Myocyte (in vitro differentiated cells): ENCODE measurements around the gene TFG. TPM values are rescaled to one million over a fixed set of nuclear protein-coding genes. Genes with fewer than 3 reads are reported as not detected.
A peak's percentile ranks its signal among the peaks of the same experiment; 100 is the strongest.
"Not testable (repeated sequence)": the region's sequence is repeated elsewhere in the genome, so short reads cannot be mapped to it uniquely, and the experiment has no call there.

Experiments
- DNase-seq: peaks from one replicate; pipeline ENCODE4 v3.0.0-alpha.2; 2012; ENCODE audit warnings: low read depth
- polyA plus RNA-seq: library from polyadenylated mRNA; unstranded; fragments of >200 nt; gene quantifications from one replicate; pipeline ENCODE4 v1.2.1, GENCODE V29; 2012; ENCODE audit warnings: missing spikeins
- total RNA-seq: library from RNA; depleted of rRNA; stranded (reverse); fragments of >200 nt; gene quantifications from 2 replicates; pipeline ENCODE4 v1.2.3, GENCODE V29; 2014

The TFG gene
- total RNA-seq = 118 and 127 TPM in 2 replicates
- 136 TPM for polyA plus RNA-seq

DNA sequence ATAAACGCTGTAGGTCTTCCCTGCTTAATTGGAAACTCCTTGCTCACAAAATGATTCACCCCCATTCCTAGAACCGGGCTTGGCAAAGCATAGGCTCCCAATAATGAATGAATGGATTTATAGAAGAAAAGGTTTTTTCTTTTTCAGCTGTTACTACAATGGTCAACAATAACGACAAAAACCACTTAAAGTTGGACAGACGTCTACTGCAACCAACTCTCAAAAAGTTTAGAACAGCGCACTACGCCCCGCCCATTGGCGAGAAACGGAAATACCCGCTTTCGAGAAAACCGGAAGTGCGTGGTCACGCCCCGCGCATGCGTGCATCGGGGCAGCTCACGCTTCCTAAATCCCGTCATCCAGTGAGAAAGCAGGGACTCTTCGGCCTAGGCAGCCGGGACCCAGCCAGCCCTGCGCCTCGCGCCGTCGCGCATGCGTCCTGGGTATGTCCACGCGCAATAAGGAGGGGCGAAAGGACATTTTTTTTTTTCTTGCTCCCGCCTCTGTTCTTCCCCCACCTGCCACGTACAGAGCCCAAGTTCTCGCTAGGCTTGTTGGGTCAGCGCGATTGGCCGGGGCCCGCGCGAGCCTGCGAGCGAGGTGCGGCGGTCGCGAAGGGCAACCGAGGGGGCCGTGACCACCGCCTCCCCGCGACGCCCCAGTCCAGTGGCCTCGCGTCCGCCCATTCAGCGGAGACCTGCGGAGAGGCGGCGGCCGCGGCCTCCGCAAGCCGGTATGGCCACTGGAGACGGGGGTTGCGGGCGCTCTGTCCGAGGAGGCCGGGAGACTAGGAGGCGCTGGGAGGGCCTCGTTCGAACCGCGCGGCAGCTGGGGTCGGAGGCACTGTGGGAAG, at the start of gene TFG:
Gene TFG (plus strand): TSS at position 506 of the 853 bp plus-strand sequence. CDS start 4,192 bp downstream, outside the sequence.
- DNase-seq = peak; percentile 99

DNA sequence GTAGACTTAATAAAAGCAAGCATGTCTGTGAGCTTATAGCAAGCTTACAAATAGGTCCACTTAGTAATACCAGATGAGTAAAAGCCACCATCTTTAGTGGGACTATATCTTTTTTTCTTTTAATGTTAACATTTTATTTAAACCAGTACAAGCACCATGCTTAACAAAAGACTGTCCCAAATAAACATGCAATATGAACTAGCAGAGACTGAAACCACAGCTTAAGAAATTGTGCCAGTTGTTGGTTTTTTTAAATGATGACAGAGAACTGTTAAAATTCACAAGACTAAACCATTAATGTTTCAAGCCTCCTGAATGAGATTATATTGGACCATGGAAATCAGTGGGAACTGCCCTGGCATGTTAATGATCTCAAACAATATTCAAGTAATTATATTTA, 48.0 kb upstream of the TFG start:
- peak; percentile 60 for DNase-seq

DNA sequence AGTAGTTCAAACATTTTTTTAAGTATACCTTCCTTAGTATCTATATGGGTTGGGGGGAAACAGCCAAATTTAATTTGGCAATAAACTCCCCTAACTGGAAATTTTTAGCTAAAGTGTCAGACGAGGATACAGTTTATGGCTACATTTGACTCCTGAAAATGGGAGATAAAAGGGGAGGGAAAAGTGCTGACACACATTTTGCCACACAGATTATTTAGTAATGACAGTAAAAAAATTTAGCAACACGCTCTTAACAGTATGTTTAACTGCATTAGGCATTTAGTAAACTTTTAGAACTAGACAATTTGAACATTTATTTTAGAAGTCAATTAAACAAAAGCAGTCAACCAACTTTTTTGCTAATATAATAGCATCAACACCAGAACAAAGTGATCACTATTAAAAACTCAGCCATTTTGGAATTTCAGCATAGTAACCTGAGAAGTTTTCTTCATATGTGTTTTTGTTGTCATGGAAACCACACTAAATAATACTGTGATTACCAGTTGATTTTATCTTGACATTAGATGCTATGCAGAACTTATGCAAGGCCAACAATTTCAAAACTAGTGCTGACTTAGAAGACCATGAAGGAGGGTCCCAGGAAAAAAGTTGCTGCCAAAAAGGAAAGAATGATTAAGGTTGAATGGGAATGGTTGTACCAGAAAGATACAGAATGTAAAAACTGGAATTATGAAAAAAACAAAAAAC, 47.0 kb upstream of the TFG start:
- peak; percentile 12 for DNase-seq

DNA sequence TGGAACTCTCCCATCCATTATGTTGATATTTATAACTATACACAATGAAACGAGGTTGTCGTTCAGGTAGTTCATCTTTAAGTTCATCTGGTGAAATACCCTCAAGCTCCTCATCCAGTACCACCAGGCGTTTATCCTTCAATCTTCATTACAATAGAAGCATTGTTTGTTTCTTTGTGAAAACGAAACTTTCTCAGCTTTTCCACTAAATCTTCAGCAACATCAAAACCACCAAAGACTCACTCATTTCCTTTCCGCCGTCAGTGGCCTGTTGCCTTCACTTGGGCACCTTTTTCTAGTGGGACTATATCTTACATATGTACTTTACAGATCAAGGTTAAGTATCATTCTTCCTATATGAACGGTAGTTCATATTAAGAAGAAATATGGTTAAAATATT, 44.1 kb upstream of the TFG start:
- no peak for DNase-seq

DNA sequence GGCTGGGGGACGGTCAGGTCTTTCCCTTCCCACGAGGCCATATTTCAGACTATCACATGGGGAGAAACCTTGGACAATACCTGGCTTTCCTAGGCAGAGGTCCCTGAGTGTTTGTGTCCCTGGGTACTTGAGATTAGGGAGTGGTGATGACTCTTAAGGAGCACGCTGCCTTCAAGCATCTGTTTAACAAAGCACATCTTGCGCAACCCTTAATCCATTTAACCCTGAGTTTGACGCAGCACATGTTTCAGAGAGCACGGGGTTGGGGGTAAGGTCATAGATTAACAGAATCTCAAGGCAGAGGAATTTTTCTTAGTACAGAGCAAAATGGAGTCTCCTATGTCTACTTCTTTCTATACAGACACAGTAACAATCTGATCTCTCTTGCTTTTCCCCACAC, 42.6 kb upstream of the TFG start:
- DNase-seq = not testable (repeated sequence)

DNA sequence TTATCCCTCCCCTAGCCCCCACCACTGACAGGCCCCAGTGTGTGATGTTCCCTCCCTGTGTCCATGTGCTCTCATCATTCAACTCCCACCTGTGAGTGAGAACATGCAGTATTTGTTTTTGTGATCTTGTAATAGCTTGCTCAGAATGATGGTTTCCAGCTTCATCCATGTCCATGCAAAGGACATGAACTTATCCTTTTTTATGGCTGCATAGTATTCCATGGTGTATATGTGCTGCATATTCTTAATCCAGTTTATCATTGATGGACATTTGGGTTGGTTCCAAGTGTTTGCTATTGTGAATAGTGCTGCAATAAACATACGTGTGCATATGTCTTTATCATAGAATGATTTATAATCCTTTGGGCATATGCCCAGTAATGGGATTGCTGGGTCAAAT, 42.0 kb upstream of the TFG start:
- DNase-seq = not testable (repeated sequence)

DNA sequence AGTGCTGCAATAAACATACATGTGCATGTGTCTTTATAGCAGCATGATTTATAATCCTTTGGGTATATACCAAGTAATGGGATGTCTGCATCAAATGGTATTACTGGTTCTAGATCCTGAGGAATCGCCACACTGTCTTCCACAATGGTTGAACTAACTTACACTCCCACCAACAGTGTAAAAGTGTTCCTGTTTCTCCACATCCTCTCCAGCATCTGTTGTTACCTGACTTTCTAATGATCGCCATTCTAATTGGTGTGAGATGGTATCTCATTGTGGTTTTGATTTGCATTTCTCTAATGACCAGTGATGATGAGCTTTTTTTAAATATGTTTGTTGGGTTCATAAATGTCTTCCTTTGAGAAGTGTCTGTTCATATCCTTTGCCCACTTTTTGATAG, 38.3 kb upstream of the TFG start:
- DNase-seq = not testable (repeated sequence)

DNA sequence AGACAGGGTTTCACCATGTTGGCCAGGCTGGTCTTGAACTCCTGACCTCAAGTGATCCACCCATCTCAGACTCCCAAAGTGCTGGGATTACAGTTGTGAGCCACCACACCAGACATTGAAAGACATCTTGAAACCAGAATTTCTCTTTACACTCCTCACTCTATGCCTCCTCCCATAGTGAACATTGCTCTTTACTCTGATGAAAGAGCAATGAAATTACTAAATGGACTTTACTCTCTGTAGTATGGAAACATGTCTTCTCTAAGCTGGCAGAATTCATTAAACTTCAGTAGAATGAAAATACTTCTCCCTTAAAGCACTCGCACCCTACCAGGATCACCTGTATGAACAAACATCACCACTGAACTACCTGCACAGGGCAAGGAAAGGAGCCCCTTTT, 27.8 kb upstream of the TFG start:
- DNase-seq = no peak

DNA sequence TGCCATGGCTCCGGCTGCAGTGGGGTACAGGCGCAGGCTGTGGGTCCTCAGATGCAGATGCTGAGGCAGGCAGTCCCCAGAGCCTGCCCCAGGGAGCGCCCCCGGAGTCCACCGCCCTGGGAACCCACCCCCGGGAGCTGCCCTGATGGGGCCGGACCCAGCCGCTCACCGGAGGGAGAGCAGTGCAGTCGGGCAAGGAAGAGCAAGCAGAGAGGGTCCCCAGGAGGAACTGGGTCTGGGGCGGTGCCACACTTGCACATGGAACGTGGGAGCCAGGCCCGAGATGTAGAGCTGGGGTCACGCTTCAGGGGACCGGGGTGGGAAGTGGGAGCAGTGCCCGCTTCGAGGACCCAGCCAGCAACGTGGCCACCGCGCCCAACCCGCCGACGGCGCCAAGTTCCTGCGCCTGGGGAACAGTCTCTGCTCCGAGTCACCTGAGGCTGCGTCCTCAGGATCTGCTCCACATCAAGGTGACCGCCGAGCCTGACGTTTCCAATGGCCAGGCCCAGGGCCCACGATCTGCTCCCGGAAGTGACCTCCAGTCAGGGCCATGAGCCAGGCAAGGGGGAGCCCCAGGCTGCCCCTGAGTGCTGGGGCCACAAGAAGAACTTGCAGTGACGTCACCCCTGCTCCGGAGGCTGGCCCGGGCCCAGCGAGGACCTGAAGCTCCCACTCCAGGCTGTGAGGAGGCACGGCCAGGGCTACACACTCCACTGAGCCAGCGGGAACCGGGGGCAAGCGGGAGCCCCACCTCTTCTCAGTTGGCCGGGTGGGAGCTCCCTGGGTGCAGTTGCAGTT, 27.0 kb upstream of the TFG start:
- DNase-seq = no peak

DNA sequence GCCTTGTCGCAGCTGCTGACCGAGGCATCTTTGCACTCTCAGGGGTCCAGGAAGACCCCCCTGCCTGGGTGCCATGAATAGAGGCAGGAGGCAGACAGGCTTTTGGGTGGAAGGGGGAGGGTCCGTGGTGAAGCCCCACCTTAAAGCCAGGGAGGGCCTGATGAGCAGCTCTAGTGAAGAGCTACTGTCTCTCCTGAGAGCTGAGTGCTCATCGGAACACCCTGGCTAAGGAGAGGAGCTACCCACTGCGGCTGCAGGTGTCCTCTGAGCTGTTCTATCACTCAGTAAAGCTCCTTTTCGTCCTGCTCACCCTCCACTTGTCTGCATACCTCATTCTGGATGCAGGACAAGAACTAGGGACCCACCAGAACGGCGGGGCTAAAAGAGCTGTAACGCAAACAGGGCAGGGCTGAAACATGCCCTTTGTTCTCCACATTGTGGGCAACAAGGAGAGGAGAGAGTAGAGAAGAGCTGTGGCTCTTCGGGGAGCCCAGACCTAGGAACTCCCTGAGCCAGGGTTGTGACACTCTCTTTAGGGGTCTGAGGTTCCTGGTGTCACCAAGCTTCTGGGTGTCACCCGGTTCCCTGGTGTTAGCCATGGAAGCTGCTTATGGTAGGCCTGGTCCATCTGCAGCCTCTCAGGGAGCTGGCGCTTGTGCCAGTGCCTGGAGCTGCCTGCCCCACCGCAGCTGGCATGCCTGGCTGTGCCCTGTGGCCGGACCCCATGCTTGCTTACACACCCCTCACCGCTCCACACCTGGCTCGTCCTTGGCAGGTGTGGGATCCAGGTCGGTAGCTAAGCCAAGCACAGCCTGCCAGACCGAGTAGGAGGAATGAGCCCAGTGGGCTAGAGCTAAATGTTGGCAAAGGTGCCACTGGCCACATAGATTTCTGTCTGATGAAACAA, 26.2 kb upstream of the TFG start:
- no peak for DNase-seq

DNA sequence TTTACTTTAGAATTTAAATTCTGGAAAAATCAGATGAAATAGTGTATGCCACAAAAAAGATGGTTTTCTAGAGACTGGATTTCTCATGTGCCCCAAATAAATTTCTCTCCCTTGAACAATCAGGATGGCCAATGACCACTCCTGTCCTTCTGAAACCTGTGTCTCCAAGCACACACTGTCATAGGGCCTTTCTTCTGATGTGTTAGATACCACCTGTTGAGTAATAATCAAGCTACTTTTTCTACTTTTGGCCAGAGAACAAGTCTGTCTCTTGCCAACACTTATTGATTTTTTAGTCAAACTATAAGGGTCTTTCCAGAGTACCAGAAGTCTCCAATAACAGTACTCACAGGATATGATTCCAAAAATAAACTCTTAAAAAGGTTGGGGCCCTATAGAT, 16.1 kb upstream of the TFG start:
- no peak for DNase-seq

DNA sequence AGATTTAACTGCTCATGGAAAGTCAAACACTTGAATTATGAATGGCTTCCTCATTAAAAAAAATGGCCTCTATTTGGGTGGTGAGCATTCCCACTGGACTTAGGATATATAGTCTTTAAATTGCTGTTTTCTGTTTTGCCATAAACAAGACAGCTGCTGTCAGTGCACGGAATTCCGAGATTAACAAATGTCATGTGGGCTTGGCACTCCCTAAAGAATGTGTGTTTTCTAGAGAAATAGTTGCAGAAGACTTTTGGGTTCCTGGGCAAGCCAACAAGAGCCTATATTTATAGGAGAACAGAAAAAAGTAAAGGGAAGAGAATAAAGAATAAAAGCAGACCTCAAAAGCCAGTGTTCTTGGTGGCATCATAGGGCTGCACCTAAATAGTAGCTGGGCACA, 13.6 kb upstream of the TFG start:
- peak; percentile 24 for DNase-seq

DNA sequence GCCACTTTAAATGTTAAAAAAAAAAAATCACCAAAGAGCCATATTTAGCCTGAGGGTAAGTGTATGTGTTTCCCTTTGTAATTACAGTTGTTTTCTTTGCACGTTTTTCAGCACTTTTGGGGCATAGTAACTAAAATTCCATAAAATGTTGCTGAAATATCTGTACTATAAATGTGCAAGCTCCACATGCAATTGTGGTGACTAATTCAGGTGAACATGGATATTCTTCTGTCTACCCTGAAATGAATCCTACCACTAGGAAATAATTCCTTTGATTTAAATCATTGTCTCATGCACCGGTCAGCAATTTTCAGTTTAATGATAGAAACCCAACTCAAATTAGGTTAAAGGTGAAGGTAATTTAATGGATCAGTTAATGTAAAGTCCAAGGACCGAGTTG, 13.1 kb upstream of the TFG start:
- no peak for DNase-seq

DNA sequence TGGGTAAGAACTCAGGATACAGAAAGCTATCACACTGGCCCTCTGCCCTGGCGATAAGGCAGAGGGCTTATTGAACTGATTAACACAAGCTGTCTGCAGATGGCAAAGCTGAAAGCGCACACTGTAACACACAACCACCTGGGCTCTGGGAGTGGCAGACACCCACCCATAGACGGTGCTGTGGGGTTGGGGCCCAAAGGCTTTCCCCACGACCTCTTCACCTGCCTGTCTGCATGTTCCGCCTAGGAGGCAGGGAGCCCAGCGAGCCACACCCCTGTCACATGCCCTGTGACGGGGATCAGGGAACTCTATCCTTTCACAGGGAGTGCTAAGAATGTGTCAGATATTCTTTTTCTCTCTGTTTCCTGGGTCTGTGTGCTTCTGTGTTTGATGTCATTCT, 12.1 kb upstream of the TFG start:
- DNase-seq = peak; percentile 13

DNA sequence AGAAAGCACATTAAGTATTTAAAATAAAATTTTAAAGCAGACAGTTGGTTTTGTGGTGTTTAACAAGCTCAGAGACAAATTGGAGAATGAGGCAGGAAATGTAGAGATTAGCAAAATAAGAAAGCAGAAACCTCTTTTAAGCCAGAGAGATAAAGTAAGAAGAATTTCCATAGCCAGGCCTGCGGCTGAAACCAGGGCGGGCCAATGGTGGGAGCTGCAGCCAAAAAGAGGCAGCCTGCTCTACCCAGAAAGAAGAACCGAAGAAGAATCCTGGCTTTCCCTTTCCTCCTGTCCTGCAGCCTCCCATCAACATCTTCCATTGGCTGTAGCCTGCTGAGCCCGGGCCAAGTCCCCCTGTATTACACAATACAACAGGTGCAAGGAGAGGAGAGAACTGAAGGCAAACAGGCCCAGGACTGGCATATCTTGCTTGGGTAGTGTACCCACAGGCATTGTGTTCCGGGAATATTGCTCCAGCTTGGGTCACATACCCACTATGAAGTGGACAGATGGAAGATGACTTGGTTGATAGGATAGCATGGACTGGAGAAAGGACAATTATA, 11.5 kb upstream of the TFG start:
- DNase-seq = peak; percentile 92

DNA sequence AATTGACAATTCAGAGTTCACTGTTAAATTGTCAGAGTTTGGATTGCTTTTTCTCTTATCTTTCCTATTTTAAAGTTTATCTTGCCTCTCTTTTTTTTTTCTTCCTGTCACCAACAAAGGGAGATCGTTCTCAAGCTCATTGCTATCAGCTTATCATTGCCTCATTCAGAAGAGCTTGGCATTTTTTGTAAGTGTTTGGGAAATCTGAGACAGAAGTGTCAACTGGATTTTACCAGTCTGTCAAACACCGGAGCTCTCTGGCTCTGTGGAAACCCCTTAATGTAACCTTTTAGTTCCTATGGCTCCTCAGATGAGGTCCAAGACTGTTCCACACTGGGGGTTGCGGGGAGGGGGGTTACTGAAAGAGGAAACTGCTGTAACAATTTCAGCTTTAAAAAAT, 10.6 kb upstream of the TFG start:
- no peak for DNase-seq

DNA sequence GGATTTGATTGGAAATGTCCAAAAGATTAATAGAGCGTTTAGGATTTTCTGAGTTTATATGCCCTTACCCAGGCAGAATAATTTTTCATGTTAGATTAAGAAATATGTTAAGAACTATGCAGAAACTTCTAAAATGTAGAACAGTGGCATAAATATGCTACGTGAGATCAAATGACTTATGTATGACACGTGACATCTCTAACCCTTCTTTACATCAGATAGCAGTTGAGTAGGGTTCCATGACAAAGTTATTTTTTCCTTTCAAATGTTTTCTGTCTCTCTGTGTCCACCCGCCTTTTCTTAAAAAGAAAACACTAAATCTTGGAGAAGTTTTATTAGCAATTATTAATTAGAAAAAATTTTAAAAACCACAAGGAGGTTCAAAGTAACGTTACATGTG, 8.6 kb upstream of the TFG start:
- DNase-seq = no peak

DNA sequence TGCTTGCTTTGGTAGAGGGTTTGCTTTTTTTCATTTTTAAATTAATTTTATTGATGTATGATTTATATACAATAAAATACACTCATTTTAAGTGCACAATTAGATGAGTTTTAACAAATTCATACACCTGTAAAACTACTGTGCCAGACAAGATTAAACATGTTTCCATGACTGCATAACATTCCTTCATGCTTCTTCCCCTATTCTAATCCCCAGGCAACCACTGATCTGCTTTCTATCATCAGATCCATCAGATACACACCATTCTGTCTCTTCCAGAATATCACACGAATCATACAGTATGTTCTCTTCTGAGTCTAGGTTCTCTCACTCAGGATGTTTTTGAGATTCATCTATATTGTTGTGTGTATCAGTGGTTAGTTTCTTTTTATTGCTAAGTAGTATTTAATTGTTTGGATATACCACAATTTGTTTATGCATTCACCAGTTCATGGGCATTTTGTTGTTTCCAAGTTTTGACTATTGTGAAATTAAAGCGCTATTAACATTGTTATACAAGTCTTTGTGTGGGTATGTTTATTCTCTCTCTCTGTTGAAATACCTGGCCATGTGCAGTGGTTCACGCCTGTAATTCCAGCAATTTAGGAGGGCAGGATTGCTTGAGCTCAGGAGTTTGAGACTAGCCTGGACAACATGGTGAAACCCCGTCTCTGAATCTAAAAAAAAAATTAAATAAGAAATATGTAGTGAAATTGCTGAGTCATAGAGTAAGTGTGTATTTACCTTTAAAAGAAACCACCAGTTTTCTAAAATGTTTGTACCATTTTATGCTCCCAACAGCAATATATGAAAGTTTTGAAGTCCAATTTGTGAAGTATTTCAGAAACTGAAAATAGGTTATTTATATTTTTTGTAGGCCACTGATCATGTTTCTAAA, 7.0 kb upstream of the TFG start:
- no peak for DNase-seq

DNA sequence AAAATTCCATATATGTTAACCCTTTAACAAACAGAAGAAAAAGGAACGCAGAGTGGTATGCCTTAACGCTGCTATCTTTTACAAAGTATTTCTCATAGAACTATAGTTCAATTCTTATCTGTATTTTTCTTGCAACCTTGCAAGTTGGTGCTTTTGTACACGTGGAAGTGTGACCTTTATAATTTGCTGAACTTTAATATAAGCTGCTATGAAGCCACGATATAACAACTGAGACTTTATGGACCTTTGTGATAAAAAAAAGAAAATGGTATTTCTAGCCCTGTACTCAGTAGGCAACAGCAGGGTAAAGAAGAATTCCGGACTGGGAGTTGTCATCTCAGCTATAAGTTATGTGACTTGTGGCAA, 6.3 kb upstream of the TFG start:
- no peak for DNase-seq
